WTC11 (cell line): ENCODE data around the gene GYS2. TPM values are rescaled to one million over a fixed set of nuclear protein-coding genes. Genes with fewer than 3 reads are reported as not detected.

ENCODE experiments used
- ATAC-seq: fragments of 200-7000 bp; cut with Tn5 transposase; 2 replicates; pipeline ENCODE4 v1.10.0; 2021; ENCODE audit warnings: mild to moderate bottlenecking, moderate library complexity
- CTCF ChIA-PET: fragments of 300-600 bp; sonication (Branson Sonifier 250); formaldehyde crosslinking; loops from one replicate; lab custom pipeline; 2021; ENCODE audit warnings: antibody characterized with exemption; lab: Charles Lee
- POLR2A ChIA-PET: fragments of 350-600 bp; sonication (Branson Sonifier 250); formaldehyde crosslinking; loops from one replicate; lab custom pipeline; 2021; ENCODE audit warnings: antibody characterized with exemption; lab: Charles Lee
- DNase-seq: peaks from one replicate; pipeline ENCODE4 v3.0.0; 2021; ENCODE audit warnings: low spot score
- H3K27ac Mint-ChIP-seq: 2 replicates; pipeline ENCODE4 v1.8.0; 2021; ENCODE audit warnings: mixed read lengths
- H3K27me3 Mint-ChIP-seq: 2 replicates; pipeline ENCODE4 v1.8.0; 2021; ENCODE audit warnings: low read depth, mild to moderate bottlenecking, moderate library complexity, mixed read lengths
- H3K36me3 Mint-ChIP-seq: 2 replicates; pipeline ENCODE4 v1.8.0; 2021; ENCODE audit warnings: mixed read lengths
- H3K4me1 Mint-ChIP-seq: 2 replicates; pipeline ENCODE4 v1.8.0; 2022; ENCODE audit warnings: mixed read lengths
- H3K4me3 Mint-ChIP-seq: 2 replicates; pipeline ENCODE4 v1.8.0; 2021; ENCODE audit warnings: mild to moderate bottlenecking, moderate library complexity, mixed read lengths
- H3K9me3 Mint-ChIP-seq: 2 replicates; pipeline ENCODE4 v1.8.0; 2021; ENCODE audit warnings: mixed read lengths
- ATF6 ChIP-seq: sonication (generic); formaldehyde crosslinking; IDR thresholded peaks from 2 replicates; pipeline ENCODE4 v1.8.1; 2023; ENCODE audit warnings: mild to moderate bottlenecking, missing genetic modification reagents
- EMX1 ChIP-seq: fragments of 250-450 bp; sonication (Bioruptor Pico); IDR thresholded peaks from 2 replicates; pipeline ENCODE4 v1.8.0; 2021; ENCODE audit warnings: mild to moderate bottlenecking
- ERG ChIP-seq: fragments of 250-450 bp; sonication (Bioruptor Pico); IDR thresholded peaks from 2 replicates; pipeline ENCODE4 v1.8.0; 2021; ENCODE audit warnings: mild to moderate bottlenecking
- FOXK1 ChIP-seq: sonication (generic); formaldehyde crosslinking; IDR thresholded peaks from 2 replicates; pipeline ENCODE4 v1.8.0; 2022; ENCODE audit warnings: mild to moderate bottlenecking, moderate library complexity, missing genetic modification reagents
- IRF1 ChIP-seq: sonication (generic); formaldehyde crosslinking; IDR thresholded peaks from 2 replicates; pipeline ENCODE4 v1.8.0; 2023; ENCODE audit warnings: missing genetic modification reagents
- MXD4 ChIP-seq: fragments of 250-450 bp; sonication (Bioruptor Pico); IDR thresholded peaks from 2 replicates; pipeline ENCODE4 v1.8.0; 2021; ENCODE audit warnings: mild to moderate bottlenecking, moderate library complexity, borderline replicate concordance
- NR1H2 ChIP-seq: sonication (generic); formaldehyde crosslinking; IDR thresholded peaks from 2 replicates; pipeline ENCODE4 v1.9.0; 2021; ENCODE audit warnings: mild to moderate bottlenecking, moderate library complexity, missing genetic modification reagents
- RORB ChIP-seq: fragments of 250-450 bp; sonication (Bioruptor Pico); IDR thresholded peaks from 2 replicates; pipeline ENCODE4 v1.9.0; 2021; ENCODE audit warnings: mild to moderate bottlenecking
- TCF7 ChIP-seq: sonication (generic); formaldehyde crosslinking; IDR thresholded peaks from 2 replicates; pipeline ENCODE4 v1.8.0; 2022; ENCODE audit warnings: mild to moderate bottlenecking, low read depth, missing genetic modification reagents, moderate library complexity
- ZNF263 ChIP-seq: sonication (generic); formaldehyde crosslinking; IDR thresholded peaks from 2 replicates; pipeline ENCODE4 v1.8.1; 2022; ENCODE audit warnings: low read depth, mild to moderate bottlenecking, moderate library complexity, missing genetic modification reagents
- ZNF396 ChIP-seq: fragments of 250-450 bp; sonication (Bioruptor Pico); IDR thresholded peaks from 2 replicates; pipeline ENCODE4 v1.8.0; 2021; ENCODE audit warnings: mild to moderate bottlenecking, moderate library complexity, borderline replicate concordance
- ZNF425 ChIP-seq: fragments of 250-450 bp; sonication (Bioruptor Pico); conservative IDR thresholded peaks from 2 replicates; pipeline ENCODE4 v1.9.0; 2021; ENCODE audit warnings: mild to moderate bottlenecking
- ZNF671 ChIP-seq: fragments of 250-450 bp; sonication (Bioruptor Pico); IDR thresholded peaks from 2 replicates; pipeline ENCODE4 v1.8.0; 2021; ENCODE audit warnings: mild to moderate bottlenecking
- total RNA-seq: library from RNA; stranded (reverse); gene quantifications from 3 replicates; pipeline ENCODE4 v1.2.3, GENCODE V29; 2021
- TF ChIP-seq, protein P1 (sequence below): sonication (generic); formaldehyde crosslinking; IDR thresholded peaks from 2 replicates; pipeline ENCODE4 v1.8.1; 2022; ENCODE audit warnings: low read depth, missing genetic modification reagents, borderline replicate concordance
- TF ChIP-seq, protein P2 (sequence below): sonication (generic); formaldehyde crosslinking; conservative IDR thresholded peaks from 2 replicates; pipeline ENCODE4 v1.8.1; 2022; ENCODE audit warnings: mild to moderate bottlenecking, missing genetic modification reagents
- TF ChIP-seq, protein P3 (sequence below): fragments of 250-450 bp; sonication (Bioruptor Pico); IDR thresholded peaks from 2 replicates; pipeline ENCODE4 v1.9.0; 2021; ENCODE audit warnings: mild to moderate bottlenecking, borderline replicate concordance
- TF ChIP-seq, protein P4 (sequence below): sonication (generic); formaldehyde crosslinking; IDR thresholded peaks from 2 replicates; pipeline ENCODE4 v1.8.1; 2022; ENCODE audit warnings: mild to moderate bottlenecking, missing genetic modification reagents, moderate library complexity, borderline replicate concordance

Gene GYS2
- total RNA-seq, 1 experiment from 2014 or later, result not detected

GRCh38 chr12:21606175-21606574 lies 1.5 kb upstream of the GYS2 start (continued):
- TF ChIP-seq, protein P1, sequence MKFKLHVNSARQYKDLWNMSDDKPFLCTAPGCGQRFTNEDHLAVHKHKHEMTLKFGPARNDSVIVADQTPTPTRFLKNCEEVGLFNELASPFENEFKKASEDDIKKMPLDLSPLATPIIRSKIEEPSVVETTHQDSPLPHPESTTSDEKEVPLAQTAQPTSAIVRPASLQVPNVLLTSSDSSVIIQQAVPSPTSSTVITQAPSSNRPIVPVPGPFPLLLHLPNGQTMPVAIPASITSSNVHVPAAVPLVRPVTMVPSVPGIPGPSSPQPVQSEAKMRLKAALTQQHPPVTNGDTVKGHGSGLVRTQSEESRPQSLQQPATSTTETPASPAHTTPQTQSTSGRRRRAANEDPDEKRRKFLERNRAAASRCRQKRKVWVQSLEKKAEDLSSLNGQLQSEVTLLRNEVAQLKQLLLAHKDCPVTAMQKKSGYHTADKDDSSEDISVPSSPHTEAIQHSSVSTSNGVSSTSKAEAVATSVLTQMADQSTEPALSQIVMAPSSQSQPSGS, result no peak
- TF ChIP-seq ZNF671 (CRISPR knock-in tag) (no peak), ZNF396 (no peak)
- TF ChIP-seq, protein P2, sequence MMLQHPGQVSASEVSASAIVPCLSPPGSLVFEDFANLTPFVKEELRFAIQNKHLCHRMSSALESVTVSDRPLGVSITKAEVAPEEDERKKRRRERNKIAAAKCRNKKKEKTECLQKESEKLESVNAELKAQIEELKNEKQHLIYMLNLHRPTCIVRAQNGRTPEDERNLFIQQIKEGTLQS, result no peak

DNA sequence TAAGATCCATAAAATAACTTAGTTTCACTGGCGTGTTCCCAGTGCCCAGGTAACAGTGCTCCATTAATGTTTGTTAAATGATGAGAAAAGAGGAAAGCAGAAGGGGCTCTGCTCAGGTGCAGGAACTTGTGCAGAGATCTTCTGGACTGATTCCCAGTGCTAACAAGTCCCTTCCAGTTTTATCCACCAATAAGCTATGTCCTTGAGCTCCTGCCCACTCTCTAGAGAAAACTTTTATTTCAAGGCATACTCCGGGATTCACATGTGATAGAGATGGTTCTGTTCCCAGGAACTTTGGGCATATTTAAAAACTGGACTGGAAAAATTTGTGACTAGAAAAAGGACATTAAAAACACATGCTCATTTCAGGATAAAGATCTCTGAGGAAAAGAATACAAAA lies 1.9 kb downstream of the GYS2 start:
- Mint-ChIP-seq H3K27me3 (peaks cover 7% of the 10 kb centered on the region; the same call in 1 of the 2 replicates), H3K9me3 (no peaks in the 10 kb centered on the region), H3K4me1 (peaks cover 15% of the 10 kb centered on the region), H3K4me3 (no peak overlapping the region), H3K36me3 (no peaks in the 10 kb centered on the region), H3K27ac (no peak overlapping the region)
- ATAC-seq (no peak), DNase-seq (no peak)
- ChIA-PET CTCF (no interaction called here), POLR2A (no interaction called here)
- TF ChIP-seq FOXK1 (no peak), NR1H2 (no peak), ZNF425 (no peak), ERG (no peak), TCF7 (CRISPR knock-in tag) (no peak), MXD4 (CRISPR knock-in tag) (no peak), ZNF263 (no peak)
- TF ChIP-seq, protein P3, sequence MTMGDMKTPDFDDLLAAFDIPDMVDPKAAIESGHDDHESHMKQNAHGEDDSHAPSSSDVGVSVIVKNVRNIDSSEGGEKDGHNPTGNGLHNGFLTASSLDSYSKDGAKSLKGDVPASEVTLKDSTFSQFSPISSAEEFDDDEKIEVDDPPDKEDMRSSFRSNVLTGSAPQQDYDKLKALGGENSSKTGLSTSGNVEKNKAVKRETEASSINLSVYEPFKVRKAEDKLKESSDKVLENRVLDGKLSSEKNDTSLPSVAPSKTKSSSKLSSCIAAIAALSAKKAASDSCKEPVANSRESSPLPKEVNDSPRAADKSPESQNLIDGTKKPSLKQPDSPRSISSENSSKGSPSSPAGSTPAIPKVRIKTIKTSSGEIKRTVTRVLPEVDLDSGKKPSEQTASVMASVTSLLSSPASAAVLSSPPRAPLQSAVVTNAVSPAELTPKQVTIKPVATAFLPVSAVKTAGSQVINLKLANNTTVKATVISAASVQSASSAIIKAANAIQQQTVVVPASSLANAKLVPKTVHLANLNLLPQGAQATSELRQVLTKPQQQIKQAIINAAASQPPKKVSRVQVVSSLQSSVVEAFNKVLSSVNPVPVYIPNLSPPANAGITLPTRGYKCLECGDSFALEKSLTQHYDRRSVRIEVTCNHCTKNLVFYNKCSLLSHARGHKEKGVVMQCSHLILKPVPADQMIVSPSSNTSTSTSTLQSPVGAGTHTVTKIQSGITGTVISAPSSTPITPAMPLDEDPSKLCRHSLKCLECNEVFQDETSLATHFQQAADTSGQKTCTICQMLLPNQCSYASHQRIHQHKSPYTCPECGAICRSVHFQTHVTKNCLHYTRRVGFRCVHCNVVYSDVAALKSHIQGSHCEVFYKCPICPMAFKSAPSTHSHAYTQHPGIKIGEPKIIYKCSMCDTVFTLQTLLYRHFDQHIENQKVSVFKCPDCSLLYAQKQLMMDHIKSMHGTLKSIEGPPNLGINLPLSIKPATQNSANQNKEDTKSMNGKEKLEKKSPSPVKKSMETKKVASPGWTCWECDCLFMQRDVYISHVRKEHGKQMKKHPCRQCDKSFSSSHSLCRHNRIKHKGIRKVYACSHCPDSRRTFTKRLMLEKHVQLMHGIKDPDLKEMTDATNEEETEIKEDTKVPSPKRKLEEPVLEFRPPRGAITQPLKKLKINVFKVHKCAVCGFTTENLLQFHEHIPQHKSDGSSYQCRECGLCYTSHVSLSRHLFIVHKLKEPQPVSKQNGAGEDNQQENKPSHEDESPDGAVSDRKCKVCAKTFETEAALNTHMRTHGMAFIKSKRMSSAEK (CRISPR knock-in tag), result no peak
- TF ChIP-seq, protein P4, sequence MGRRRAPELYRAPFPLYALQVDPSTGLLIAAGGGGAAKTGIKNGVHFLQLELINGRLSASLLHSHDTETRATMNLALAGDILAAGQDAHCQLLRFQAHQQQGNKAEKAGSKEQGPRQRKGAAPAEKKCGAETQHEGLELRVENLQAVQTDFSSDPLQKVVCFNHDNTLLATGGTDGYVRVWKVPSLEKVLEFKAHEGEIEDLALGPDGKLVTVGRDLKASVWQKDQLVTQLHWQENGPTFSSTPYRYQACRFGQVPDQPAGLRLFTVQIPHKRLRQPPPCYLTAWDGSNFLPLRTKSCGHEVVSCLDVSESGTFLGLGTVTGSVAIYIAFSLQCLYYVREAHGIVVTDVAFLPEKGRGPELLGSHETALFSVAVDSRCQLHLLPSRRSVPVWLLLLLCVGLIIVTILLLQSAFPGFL, result no peak

GRCh38 chr12:21600196-21600595 lies 4.5 kb downstream of the GYS2 start:
- Mint-ChIP-seq H3K27ac (no peak overlapping the region), H3K36me3 (no peaks in the 10 kb centered on the region), H3K4me3 (no peak overlapping the region), H3K4me1 (peaks cover 25% of the 10 kb centered on the region), H3K9me3 (no peaks in the 10 kb centered on the region), H3K27me3 (peaks cover 17% of the 10 kb centered on the region)
- DNase-seq (no peak), ATAC-seq (no peak)
- POLR2A ChIA-PET, result no interaction called here
- TF ChIP-seq RORB, result no peak
- TF ChIP-seq EMX1, result no peak
- no peak for TF ChIP-seq IRF1 (CRISPR knock-in tag)
- TF ChIP-seq ATF6 (CRISPR knock-in tag), result no peak
- CTCF ChIA-PET, result no interaction called here
